UCSD-AML1 (cell line): ENCODE results near the gene KRTAP4-16.
"Not testable (repeated sequence)": the region's sequence is repeated elsewhere in the genome, so short reads cannot be mapped to it uniquely, and the experiment has no call there.

Experiments
- DNase-seq: peaks from one replicate; lab custom pipeline; 2025; ENCODE audit not compliant: unreplicated experiment; lab: John Stamatoyannopoulos, UW

Gene KRTAP4-16

DNA sequence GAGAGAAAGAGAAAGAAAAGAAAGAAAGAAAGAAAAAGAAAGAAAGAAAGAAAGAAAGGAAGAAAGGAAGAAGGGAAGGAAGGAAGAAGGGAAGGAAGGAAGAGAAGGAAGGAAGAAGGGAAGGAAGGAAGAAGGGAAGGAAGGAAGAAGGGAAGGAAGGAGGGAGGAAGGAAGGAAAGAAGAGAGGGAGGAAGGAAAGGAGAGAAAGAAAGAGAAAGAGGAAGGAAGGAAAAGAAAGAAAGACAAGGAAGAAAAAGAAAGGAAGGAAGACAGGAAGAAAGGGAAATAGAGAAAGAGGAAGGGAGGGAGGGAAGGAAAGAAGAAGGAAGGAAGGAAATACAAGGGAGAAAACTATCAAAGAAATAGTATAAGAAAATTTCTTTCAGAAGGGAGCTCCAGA, 25.2 kb downstream of the KRTAP4-16 start:
- no peak for DNase-seq

DNA sequence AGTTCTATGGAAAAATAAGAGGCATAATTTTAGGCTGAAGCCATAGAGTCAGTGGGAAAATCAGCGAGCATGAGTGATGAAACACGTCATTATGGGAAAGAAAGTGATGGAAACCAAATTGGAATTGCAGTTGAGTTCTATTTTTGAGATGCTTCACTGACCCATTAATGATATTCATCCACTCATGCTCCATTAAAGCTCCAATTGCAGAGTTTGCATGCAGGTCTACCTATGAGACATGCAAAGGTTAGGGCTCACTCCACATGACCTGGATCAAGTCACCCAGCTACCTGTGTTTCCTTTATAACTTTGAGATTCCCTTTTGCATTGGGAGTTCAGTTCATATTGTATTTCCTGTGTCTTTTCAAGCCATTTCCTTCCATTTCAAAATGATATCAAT, 28.3 kb downstream of the KRTAP4-16 start:
- no peak for DNase-seq

DNA sequence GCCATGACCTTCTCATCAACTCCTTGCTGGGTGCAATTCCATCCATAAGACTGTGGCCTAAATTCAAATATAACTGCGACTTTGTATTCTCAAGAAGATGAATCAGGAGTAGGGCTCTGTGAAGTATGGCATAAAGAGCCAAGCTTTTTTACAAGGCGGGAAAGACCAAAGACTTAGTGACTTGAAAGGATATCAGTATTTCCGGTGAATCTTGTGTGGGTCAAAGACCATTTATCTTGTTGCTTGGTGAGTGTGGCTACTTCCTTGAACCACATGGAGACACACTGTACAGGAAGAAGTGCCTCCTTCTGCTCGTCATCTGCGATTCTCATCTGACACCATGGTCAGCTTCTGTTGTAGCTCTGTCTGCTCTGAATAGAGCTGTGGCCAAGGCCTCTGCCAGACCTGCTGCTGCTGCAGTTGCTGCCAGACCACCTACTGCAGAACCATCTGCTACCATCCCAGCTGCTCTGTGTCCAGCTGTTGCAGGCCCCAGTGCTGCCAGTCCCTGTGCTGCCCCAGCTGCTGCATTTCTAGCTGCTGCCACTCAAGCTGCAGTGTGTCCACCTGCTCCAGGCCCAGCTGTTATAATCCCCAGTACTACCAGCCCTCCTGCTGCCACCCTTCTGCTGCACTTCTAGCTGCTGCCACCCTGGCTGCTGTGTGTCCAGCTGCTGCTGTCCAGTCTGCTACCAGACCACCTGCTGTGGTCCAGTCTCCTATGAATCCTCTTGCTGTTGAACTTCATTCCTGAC, 30.2 kb downstream of the KRTAP4-16 start:
- DNase-seq = no peak

DNA sequence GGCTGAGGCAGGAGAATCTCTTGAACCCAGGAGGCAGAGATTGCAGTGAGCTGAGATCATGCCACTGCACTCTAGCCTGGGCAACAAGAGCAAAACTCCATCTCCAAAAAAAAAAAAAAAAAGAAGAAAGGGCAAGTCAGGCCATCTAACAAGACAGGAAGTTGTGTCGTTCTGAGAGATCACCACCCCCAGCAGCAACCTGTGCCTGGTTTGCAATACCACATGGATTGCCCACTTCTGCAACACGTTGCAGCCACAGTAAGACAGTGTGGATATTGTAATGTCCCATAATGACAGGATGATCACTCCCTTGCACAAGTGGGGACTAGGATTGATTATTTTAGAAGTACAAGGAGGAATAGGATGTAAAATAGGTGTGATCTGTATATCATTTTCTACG, 33.0 kb downstream of the KRTAP4-16 start:
- no peak for DNase-seq

DNA sequence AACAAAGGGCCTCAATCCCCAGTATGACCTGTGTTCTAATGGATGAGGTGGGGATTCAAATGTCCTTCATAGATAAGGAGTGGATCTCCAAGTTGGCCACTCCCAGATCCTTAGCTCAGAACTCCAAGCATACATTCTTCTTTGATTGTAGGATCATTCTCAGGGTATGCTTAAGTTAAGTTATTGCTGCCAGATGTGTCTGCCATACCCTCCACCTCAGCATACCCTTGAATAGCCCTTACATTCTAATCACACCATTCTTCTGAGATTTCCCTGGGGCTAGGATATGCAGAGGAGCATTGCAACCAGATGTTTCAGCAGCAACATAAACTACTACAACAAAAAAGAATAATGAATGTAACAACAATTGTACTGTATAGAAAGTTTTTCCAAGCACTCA, 34.7 kb downstream of the KRTAP4-16 start:
- DNase-seq = no peak

DNA sequence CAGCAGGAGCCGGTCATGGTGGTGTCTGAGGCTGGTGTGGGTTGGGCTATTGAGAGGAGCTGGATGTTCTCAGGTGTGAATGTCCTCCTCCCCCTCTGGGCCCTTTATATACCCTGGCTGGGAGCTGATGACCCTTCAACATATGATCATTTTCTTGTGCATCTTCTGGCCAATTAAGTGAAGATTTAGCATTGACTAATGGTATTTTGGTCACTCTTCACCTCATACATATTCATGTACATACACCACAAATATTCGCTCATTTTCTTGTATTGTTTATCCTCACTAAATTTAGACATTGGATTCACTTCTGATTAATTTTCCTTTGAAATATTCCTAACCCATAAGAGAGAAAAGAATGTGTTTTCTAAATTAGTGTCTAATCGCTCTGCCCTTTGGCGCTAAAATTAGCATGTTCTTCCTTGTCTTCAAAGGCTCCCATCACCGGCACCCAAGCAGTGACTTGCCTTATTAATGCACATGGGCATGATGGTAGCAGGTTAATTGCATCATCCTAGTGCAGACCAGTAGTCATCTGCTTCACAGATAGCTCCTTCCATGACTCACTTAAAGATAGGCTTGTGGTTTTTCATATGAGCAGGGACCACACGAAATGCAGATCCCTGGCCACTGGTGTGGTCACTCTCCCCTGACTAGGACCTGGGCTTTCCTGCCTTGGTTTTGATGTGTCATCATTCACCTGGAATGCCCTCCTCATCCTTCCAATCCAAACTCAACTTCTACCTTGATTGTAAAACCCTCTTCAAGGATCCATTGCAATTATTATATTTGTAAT, 36.0 kb downstream of the KRTAP4-16 start, which contains the start of gene KRTAP2-4:
Gene KRTAP2-4 (minus strand): TSS at position 51 of the 796 bp plus-strand sequence. CDS start 34 bp downstream, at position 17.
- DNase-seq = no peak

DNA sequence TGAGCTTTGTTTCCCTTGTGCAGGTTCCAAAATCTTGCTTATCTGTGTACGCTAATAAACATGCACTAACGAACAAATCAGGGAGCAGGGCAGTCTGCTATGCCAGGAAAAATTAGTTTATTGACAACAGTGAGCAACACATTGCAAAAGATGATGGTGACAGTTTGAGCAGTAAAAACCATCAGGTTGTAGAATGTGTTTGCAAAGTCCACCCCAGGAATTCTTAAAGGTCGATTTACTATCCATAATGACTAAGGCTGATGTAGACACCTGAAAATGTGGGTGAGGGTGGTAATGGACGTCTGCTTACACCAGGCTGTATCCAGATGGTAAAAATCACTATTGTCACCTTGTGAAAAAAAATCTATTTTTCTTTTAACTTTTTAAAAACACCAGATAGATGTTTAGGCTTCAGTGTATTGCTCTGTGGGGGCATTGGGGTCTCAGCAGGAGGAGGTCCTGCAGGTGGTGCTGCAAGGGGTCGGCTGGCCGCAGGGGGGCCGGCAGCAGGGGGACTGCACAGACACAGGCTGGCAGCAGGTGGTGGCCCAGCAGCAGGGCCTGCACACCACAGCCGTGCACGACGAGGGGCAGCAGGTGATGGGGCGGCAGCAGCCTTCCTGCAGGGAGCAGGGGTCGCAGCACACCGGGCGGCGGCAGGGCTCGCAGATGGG, 36.9 kb downstream of the KRTAP4-16 start:
- DNase-seq = not testable (repeated sequence)

DNA sequence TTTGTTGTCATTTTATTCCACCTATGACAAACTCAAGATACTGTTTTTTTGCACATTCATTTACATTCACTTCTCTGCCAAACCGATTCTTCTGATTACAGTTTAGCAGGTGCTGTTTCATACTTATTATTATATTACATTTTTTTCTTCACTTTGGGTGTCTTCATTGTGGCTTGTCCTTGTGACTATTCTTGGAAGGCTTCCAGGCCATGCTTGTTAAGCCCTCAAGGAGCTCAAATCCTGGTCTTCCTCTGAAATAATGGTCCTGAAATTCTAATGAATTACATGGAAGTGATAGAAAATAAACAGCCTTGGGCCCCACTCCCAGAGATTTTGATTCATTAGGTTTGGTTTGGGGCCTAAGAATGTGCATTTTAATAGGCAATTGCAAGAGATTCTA, 37.7 kb downstream of the KRTAP4-16 start:
- DNase-seq = no peak

DNA sequence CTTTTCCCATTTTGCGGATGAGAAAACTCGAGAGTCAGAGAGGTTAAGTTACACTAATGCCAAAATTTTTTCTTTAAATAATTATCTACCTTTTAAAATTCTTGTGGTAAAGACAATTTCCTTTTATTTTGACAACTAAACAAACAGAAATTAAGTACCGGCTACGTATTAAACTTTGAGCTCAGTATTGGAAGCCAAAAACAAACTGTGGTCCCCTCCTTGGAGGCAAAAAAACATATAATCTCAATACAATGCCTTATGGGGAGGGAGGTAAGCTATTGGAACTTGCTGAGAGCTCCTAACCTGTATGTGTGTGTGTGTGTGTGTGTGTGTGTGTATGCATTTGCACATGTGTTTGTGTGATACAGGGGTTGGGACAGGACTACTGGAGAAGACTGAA, 38.6 kb downstream of the KRTAP4-16 start:
- no peak for DNase-seq

DNA sequence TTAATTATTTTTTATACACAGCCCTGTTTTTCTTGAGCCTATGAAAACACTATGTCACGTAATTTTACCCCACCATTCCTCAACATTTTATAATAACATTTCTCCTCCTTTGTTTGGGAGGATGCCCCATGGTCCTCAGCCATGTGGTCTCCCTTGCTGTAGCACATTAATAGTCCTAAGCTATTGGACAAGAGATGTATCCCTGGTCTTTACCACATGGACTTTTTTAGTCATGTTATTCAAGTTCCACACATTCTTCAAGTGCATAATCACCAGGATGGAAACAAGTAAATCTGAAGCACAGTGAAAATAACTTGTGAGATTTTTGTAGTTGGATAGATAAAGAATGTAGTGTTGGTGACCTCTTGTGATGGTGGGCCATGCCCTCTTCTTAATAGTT, 40.0 kb downstream of the KRTAP4-16 start:
- no peak for DNase-seq

DNA sequence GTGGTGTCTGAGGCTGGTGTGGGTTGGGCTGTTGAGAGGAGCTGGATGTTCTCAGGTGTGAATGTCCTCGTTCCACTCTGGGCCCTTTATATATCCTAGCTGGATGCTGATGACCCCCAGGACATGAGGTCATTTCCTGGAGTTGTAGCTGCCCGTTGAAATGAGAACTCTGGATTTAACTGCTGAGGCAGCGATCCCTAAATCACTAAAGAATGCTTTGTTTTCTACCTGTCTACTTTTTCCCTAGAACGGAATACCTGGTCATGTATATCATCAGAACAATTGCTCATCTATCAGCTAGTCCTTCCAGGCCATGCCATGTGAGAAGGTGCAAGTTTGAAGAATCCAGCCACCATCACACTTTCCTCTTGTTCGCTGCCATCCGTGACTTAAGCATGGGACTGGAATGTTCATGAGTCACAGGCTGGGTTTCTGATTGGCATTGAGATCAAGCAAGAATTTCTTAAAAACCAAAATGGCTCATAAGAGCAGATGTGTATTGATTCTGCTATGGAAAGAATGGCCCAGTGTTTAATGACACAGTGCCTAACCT, 41.9 kb downstream of the KRTAP4-16 start, which contains the start of gene KRTAP2-3:
Gene KRTAP2-3 (minus strand): TSS at position 63 of the 553 bp plus-strand sequence. CDS start 64 bp downstream, outside the sequence.
- no peak for DNase-seq

DNA sequence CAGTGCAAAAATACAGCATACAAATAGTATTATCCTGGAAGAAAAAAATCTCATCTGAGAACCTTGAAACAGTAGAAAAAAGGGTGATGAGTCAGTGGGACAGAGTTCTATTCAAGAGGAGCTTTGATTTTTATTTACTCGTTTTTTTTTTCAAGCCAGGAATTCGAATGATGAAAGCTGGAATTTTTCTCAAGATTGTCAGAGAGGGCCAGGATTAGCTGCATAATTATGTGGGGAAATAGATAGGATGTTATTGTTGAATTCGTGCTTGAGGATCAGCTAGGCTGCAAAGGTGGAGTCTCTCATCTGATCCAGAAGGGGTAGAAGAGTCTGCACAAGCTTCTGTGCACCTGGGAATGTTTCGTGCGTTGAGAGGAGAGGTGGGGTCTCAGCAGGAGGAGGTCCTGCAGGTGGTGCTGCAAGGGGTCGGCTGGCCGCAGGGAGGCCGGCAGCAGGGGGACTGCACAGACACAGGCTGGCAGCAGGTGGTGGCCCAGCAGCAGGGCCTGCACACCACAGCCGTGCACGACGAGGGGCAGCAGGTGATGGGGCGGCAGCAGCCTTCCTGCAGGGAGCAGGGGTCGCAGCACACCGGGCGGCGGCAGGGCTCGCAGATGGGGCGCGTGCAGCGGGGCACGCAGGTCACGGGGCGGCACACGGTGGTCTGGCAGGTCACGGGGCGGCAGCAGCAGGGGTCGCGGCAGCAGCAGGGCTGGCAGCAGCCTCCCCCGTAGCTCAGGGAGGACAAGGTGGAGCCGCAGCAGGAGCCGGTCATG, 42.5 kb downstream of the KRTAP4-16 start:
- DNase-seq = not testable (repeated sequence)

DNA sequence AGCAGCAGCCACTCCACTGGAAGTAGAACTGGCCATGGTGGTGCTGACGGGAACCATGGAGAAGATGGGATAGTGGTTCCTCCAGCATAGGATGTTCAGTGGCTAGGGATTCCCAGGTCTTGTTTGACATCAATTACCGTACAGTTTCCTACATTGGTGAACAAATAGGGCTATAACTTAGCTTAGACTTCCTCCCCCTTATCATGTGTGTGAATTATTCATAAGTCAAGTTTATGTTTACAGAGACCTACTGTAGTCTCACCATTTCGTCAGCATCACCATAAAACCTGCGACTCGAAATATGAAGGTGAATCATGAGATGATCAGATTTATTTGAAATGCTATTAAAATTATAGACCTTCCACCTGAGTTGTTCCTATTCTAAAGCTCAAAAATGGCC, 43.3 kb downstream of the KRTAP4-16 start:
- no peak for DNase-seq

DNA sequence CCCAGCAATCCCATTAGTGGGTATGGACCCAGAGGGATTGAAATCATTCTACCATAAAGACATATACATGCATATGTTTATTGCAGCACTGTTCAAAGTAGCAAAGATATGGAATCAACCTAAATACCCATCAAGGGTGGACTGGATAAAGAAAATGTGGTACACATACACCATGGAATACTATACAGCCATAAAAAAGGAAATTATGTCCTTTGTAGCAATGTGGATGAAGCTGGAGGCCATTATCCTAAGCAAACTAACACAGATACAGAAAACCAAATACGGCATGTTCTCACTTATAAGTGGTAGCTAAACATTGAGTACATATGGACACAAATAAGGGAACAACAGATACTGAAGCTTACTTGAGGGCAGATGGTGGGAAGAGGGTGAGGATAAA, 44.5 kb downstream of the KRTAP4-16 start:
- no peak for DNase-seq

DNA sequence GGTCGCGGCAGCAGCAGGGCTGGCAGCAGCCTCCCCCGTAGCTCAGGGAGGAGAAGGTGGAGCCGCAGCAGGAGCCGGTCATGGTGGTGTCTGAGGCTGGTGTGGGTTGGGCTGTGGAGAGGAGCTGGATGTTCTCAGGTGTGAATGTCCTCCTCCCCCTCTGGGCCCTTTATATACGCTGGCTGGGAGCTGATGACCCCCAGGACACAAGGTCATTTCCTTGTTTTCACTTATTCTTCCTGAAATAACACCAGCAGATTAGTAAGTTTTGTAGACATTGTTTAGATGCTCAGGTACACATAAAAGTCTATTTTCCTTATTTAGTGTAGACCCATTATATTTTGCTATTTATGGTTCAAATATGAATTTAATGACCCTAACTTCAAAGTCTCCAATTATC, 46.9 kb downstream of the KRTAP4-16 start, which contains the start of gene KRTAP2-2:
Gene KRTAP2-2 (minus strand): TSS at position 101 of the 400 bp plus-strand sequence. CDS start 19 bp downstream, at position 82.
- not testable (repeated sequence) for DNase-seq

DNA sequence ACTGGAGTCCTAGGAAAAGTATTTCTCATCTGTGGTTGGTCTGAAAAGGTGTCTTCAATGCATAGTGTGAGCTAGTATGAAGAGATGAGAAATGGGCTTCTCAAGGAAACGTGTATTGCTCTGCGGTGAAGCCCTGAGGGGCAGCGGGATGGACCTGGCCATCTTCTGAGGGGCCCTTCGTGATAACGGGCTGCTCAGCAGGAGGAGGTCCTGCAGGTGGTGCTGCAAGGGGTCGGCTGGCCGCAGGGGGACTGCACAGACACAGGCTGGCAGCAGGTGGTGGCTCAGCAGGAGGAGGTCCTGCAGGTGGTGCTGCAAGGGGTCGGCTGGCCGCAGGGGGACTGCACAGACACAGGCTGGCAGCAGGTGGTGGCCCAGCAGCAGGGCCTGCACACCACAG, 47.5 kb downstream of the KRTAP4-16 start:
- DNase-seq = not testable (repeated sequence)

DNA sequence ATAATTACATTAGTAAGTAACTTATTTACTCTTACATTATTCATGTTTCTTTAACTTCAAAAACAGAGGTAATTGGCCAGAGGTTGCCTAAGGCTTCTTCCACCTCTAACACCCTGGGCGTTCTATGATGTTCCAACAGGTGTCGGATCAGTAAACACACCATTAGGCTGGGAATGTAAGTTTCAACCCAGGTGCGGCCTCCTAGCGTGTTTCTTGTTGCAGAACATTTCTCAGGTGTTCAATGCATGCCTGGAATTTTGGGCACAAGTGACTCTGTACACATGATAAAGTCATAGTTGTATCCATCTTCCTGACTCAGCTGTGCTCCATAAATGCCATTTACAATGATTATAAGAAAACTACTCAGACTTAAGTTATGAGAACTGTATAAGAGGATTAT, 48.0 kb downstream of the KRTAP4-16 start:
- DNase-seq = no peak

DNA sequence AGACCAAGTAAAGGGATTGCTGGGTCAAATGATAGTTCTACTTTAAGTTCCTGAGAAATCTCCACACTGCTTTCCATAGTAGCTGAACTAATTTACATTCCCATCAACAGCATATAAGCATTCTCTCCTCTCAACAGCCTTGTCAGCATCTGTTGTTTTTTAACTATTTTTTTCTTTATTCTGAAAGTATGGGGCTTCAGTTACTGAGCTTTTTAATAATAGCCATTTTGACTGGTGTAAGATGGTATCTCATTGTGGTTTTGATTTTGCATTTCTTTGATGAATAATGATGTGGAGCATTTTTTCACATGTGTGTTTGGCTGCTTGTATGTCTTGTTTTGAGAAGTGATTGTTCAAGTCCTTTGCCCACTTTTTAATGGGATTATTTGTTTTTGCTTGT, 49.4 kb downstream of the KRTAP4-16 start:
- DNase-seq = no peak
